ENCODE results near the gene DUS4L.
"Not testable (repeated sequence)": the region's sequence is repeated elsewhere in the genome, so short reads cannot be mapped to it uniquely, and the experiment has no call there.

Gene DUS4L

GRCh38 chr7:107563775-107564552, at the start of gene DUS4L, which contains the start of gene COG5:
Gene DUS4L, plus strand, starts transcription at chr7:107563971. Its CDS starts 3,100 bp downstream, at chr7:107567071.
Gene COG5, minus strand, starts transcription at chr7:107563920. Its CDS starts 24 bp downstream, at chr7:107563896.
- DNase-seq (ENCODE audit: low read depth): peak; percentile 72

- no peak for DNase-seq (ENCODE audit: low read depth)
Observed at GRCh38 chr7:107526672-107527071, 37.1 kb upstream of the DUS4L start.

GRCh38 chr7:107527196-107527595, 36.6 kb upstream of the DUS4L start:
- no peak for DNase-seq (ENCODE audit: low read depth)

- peak; percentile 23 for DNase-seq (ENCODE audit: low read depth)
Observed at GRCh38 chr7:107528461-107528860, 35.3 kb upstream of the DUS4L start.

GRCh38 chr7:107530751-107531150, 33.0 kb upstream of the DUS4L start:
- no peak for DNase-seq (ENCODE audit: low read depth)

GRCh38 chr7:107534139-107534538, 29.6 kb upstream of the DUS4L start:
- no peak for DNase-seq (ENCODE audit: low read depth)

- DNase-seq (ENCODE audit: low read depth): not testable (repeated sequence)
Observed at GRCh38 chr7:107537228-107537627, 26.5 kb upstream of the DUS4L start.

GRCh38 chr7:107538001-107538400, 25.8 kb upstream of the DUS4L start:
- DNase-seq (ENCODE audit: low read depth): no peak

GRCh38 chr7:107543338-107543993, 20.3 kb upstream of the DUS4L start:
- no peak for DNase-seq (ENCODE audit: low read depth)

GRCh38 chr7:107544848-107545591, 18.8 kb upstream of the DUS4L start:
- DNase-seq (ENCODE audit: low read depth): no peak

GRCh38 chr7:107551936-107552335, 11.8 kb upstream of the DUS4L start:
- DNase-seq (ENCODE audit: low read depth): no peak

- DNase-seq (ENCODE audit: low read depth): no peak
Observed at GRCh38 chr7:107555893-107556292, 7.9 kb upstream of the DUS4L start.

- peak; percentile 56 for DNase-seq (ENCODE audit: low read depth)
Observed at GRCh38 chr7:107559864-107560263, 3.9 kb upstream of the DUS4L start.

GRCh38 chr7:107560898-107561516, 2.8 kb upstream of the DUS4L start:
- no peak for DNase-seq (ENCODE audit: low read depth)

- DNase-seq (ENCODE audit: low read depth): no peak
Observed at GRCh38 chr7:107563081-107563774, 543 bp upstream of the DUS4L start.

GRCh38 chr7:107564553-107565298, 955 bp downstream of the DUS4L start:
- peak; percentile 47 for DNase-seq (ENCODE audit: low read depth)

GRCh38 chr7:107570298-107570697, 6.5 kb downstream of the DUS4L start:
- DNase-seq (ENCODE audit: low read depth): no peak

- DNase-seq (ENCODE audit: low read depth): no peak
Observed at GRCh38 chr7:107573537-107573936, 9.8 kb downstream of the DUS4L start.

GRCh38 chr7:107579554-107579884, 15.7 kb downstream of the DUS4L start:
- DNase-seq (ENCODE audit: low read depth): no peak

- peak; percentile 54 for DNase-seq (ENCODE audit: low read depth)
Observed at GRCh38 chr7:107579885-107580715, 16.3 kb downstream of the DUS4L start, which contains the start of gene BCAP29. Gene BCAP29, plus strand, starts transcription at chr7:107580246. Its CDS starts 527 bp downstream, at chr7:107580773.
